Measurements from ENCODE around the gene MSTN. TPM values are rescaled to one million over a fixed set of nuclear protein-coding genes. Genes with fewer than 3 reads are reported as not detected.

The MSTN gene
- under 1 TPM; 0.09 to 0.17 TPM for total RNA-seq
- long read RNA-seq = 0 reads

GRCh38 chr2:190062601-190063000, at the start of gene MSTN:
TSS of gene MSTN (minus strand) at chr2:190062729. CDS start at chr2:190062596, 133 bp downstream.
- ATAC-seq (no peak), DNase-seq (no peak)
- intact Hi-C loops (cut with DNase I, micrococcal nuclease) = no loop called here

- ATAC-seq (no peak), DNase-seq (no peak)
Measured at GRCh38 chr2:190111166-190111565, 48.6 kb upstream of the MSTN start.

GRCh38 chr2:190110699-190111098, 48.2 kb upstream of the MSTN start:
- ATAC-seq (no peak), DNase-seq (no peak)
- intact Hi-C loops (cut with DNase I, micrococcal nuclease) = no loop called here

More at GRCh38 chr2:190111166-190111565, 48.6 kb upstream of the MSTN start:
- intact Hi-C loops (cut with DNase I, micrococcal nuclease) = no loop called here

- no peak for DNase-seq
- no peak for ATAC-seq
- intact Hi-C loops (cut with DNase I, micrococcal nuclease) = no loop called here
Measured at GRCh38 chr2:190110131-190110530, 47.6 kb upstream of the MSTN start.

GRCh38 chr2:190107409-190107808, 44.9 kb upstream of the MSTN start:
- intact Hi-C loops (cut with DNase I, micrococcal nuclease) = no loop called here
- DNase-seq (no peak), ATAC-seq (no peak)

GRCh38 chr2:190106783-190107182, 44.3 kb upstream of the MSTN start:
- intact Hi-C loops (cut with DNase I, micrococcal nuclease) = no loop called here
- ATAC-seq = no peak
- no peak for DNase-seq

- ATAC-seq = no peak
- intact Hi-C loops (cut with DNase I, micrococcal nuclease) = no loop called here
- no peak for DNase-seq
Measured at GRCh38 chr2:190105554-190105953, 43.0 kb upstream of the MSTN start.

- DNase-seq (no peak), ATAC-seq (no peak)
- intact Hi-C loops (cut with DNase I, micrococcal nuclease) = no loop called here
Measured at GRCh38 chr2:190103144-190103543, 40.6 kb upstream of the MSTN start.

- intact Hi-C loops (cut with DNase I, micrococcal nuclease) = no loop called here
- ATAC-seq = peak; percentile 67
- no peak for DNase-seq
Measured at GRCh38 chr2:190099890-190100697, 37.6 kb upstream of the MSTN start.

- intact Hi-C loops (cut with DNase I, micrococcal nuclease) = no loop called here
- no peak for ATAC-seq
- no peak for DNase-seq
Measured at GRCh38 chr2:190098851-190099250, 36.3 kb upstream of the MSTN start.

- ATAC-seq (no peak), DNase-seq (no peak)
- intact Hi-C loops (cut with DNase I, micrococcal nuclease) = no loop called here
Measured at GRCh38 chr2:190097115-190097514, 34.6 kb upstream of the MSTN start.

- intact Hi-C loops (cut with DNase I, micrococcal nuclease) = no loop called here
- peak; percentile 63 for ATAC-seq
Measured at GRCh38 chr2:190094316-190094871, 31.9 kb upstream of the MSTN start.

GRCh38 chr2:190093793-190094192, 31.3 kb upstream of the MSTN start:
- intact Hi-C loops (cut with DNase I, micrococcal nuclease) = no loop called here
- DNase-seq = no peak
- ATAC-seq = no peak

More at GRCh38 chr2:190094316-190094871, 31.9 kb upstream of the MSTN start:
- no peak for DNase-seq

- intact Hi-C loops (cut with DNase I, micrococcal nuclease) = no loop called here
- no peak for DNase-seq
- ATAC-seq = no peak
Measured at GRCh38 chr2:190090148-190090547, 27.6 kb upstream of the MSTN start.

- DNase-seq = peak in 1 of 2 donors; percentile 55
- intact Hi-C loops (cut with DNase I, micrococcal nuclease) = loop anchor here (10.0 kb wide), 3 partner anchors 186 to 416 kb away; no protein-coding TSS in a partner anchor
- peak; percentile 83 for ATAC-seq
Measured at GRCh38 chr2:190088917-190089316, 26.4 kb upstream of the MSTN start.

- intact Hi-C loops (cut with DNase I, micrococcal nuclease) = loop anchor here (10.0 kb wide), 3 partner anchors 190 to 420 kb away; no protein-coding TSS in a partner anchor
- DNase-seq (no peak), ATAC-seq (no peak)
Measured at GRCh38 chr2:190084704-190085103, 22.2 kb upstream of the MSTN start.

GRCh38 chr2:190082118-190082517, 19.6 kb upstream of the MSTN start:
- ATAC-seq (no peak), DNase-seq (no peak)
- intact Hi-C loops (cut with DNase I, micrococcal nuclease) = loop anchor here (10.0 kb wide), 3 partner anchors 193 to 423 kb away; no protein-coding TSS in a partner anchor

- intact Hi-C loops (cut with DNase I, micrococcal nuclease) = loop anchor here (10.0 kb wide), 3 partner anchors 194 to 424 kb away; no protein-coding TSS in a partner anchor
- no peak for ATAC-seq
Measured at GRCh38 chr2:190080527-190081049, 18.1 kb upstream of the MSTN start.

GRCh38 chr2:190079160-190079559, 16.6 kb upstream of the MSTN start:
- ATAC-seq = no peak
- intact Hi-C loops (cut with DNase I, micrococcal nuclease) = no loop called here
- no peak for DNase-seq

More at GRCh38 chr2:190080527-190081049, 18.1 kb upstream of the MSTN start:
- DNase-seq = no peak

GRCh38 chr2:190075623-190076022, 13.1 kb upstream of the MSTN start:
- intact Hi-C loops (cut with DNase I, micrococcal nuclease) = no loop called here
- no peak for ATAC-seq

More at GRCh38 chr2:190075623-190076022, 13.1 kb upstream of the MSTN start:
- DNase-seq = no peak
